ENCODE results near the gene FGD3. TPM values are rescaled to one million over a fixed set of nuclear protein-coding genes. Genes with fewer than 3 reads are reported as not detected.
A peak's percentile ranks its signal among the peaks of the same experiment; 100 is the strongest.

The FGD3 gene
- total and polyA plus RNA-seq, 2 of the 8 experiments (the other 6 are each of a cell fraction or from before 2014, with no cell fraction given), result 1.4 to 1.9 TPM

- Histone ChIP-seq H2BK12ac (ENCODE audit: low read depth, low read length) (no peak overlapping the region), H3K18ac (ENCODE audit: extremely low read depth, low read length) (no peak overlapping the region), H4K20me1 (replicated peaks in 1 of 2; ENCODE audit: control insufficient read depth in 1 of 2, insufficient read depth in 2 of 2, low read length in 2 of 2) (no peaks in the 10 kb centered on the region), H2AK5ac (ENCODE audit: low read depth, low read length) (no peak overlapping the region), H3K23me2 (ENCODE audit: low read depth, low read length) (no peaks in the 10 kb centered on the region), H3K4ac (replicated peaks; ENCODE audit: insufficient read length, low read depth, low read length) (no peak overlapping the region), H3K27ac (ENCODE audit: low read depth, low read length) (no peak overlapping the region), H2BK20ac (ENCODE audit: low read length) (no peak overlapping the region), H3K14ac (ENCODE audit: insufficient read length) (no peak overlapping the region), H3K79me2 (ENCODE audit: control insufficient read depth in 1 of 2, insufficient read depth in 2 of 2, low read length in 2 of 2) (no peaks in the 10 kb centered on the region), H2BK15ac (ENCODE audit: low read length) (no peak overlapping the region), H3K9me3 (ENCODE audit: insufficient read depth in 2 of 2, low read depth in 1 of 2, low read length in 1 of 2) (no peaks in the 10 kb centered on the region), H4K5ac (ENCODE audit: insufficient read length, low read depth, low read length) (no peak overlapping the region), H3K9ac (replicated peaks in 1 of 4; ENCODE audit: extremely low read depth in 1 of 4, low read depth in 3 of 4, low read length in 3 of 4) (no peak overlapping the region), H2AFZ (ENCODE audit: low read length) (no peak overlapping the region), H4K8ac (ENCODE audit: extremely low read depth, insufficient read depth, low read length) (peak overlapping the region; percentile 11), H3K79me1 (ENCODE audit: low read depth, low read length) (no peaks in the 10 kb centered on the region), H3K36me3 (ENCODE audit: control insufficient read depth in 2 of 4, insufficient read depth in 4 of 4, low read length in 3 of 4) (no peaks in the 10 kb centered on the region), H3K27me3 (replicated peaks in 1 of 4; ENCODE audit: control insufficient read depth in 3 of 4, extremely low read depth in 1 of 4, insufficient read depth in 3 of 4, low read length in 3 of 4) (no peaks in the 10 kb centered on the region), H2BK120ac (replicated peaks; ENCODE audit: low read depth, low read length) (no peak overlapping the region), H3K56ac (replicated peaks; ENCODE audit: insufficient read length, low read depth, low read length) (no peak overlapping the region), H4K91ac (replicated peaks; ENCODE audit: insufficient read length, low read length) (no peak overlapping the region), H3K4me3 (ENCODE audit: extremely low read depth in 1 of 4, insufficient read depth in 2 of 4, low read depth in 3 of 4, low read length in 4 of 4) (no peak overlapping the region), H3K23ac (ENCODE audit: insufficient read length) (no peak overlapping the region), H2BK5ac (ENCODE audit: low read depth, low read length) (no peak overlapping the region), H3K4me1 (replicated peaks in 1 of 4; ENCODE audit: control insufficient read depth in 3 of 4, insufficient read depth in 4 of 4, low read length in 3 of 4) (peaks cover 0 to 2% (median 0%) of the 10 kb centered on the region in 4 experiments; a peak in 1 of 7 replicates), H3K4me2 (ENCODE audit: insufficient read depth in 1 of 2, low read depth in 2 of 2, low read length in 2 of 2) (no peak overlapping the region)
- DNase-seq (ENCODE audit: low read depth in 1 of 2, low spot score in 2 of 2) (no peak), FAIRE-seq (no peak)
- TF ChIP-seq CEBPB (IDR thresholded peaks at IDR 0.05; ENCODE audit: low read depth, low read length) (no peak), HDAC6 (IDR thresholded peaks at IDR 0.05; ENCODE audit: low read depth, low read length) (no peak), MAX (IDR thresholded peaks at IDR 0.05) (no peak), EZH2 (IDR thresholded peaks at IDR 0.05; ENCODE audit: low read depth, low read length, severe bottlenecking) (no peak), CREB1 (IDR thresholded peaks at IDR 0.05) (no peak), SIN3A (conservative IDR thresholded peaks at IDR 0.05 in 1 of 2, IDR thresholded peaks at IDR 0.05 in 1 of 2; ENCODE audit: low read depth in 1 of 2, low read length in 2 of 2) (no peak), RAD21 (IDR thresholded peaks at IDR 0.05 in 1 of 2, conservative IDR thresholded peaks at IDR 0.05 in 1 of 2; ENCODE audit: low read depth in 2 of 2, low read length in 2 of 2) (no peak), RBBP5 (IDR thresholded peaks at IDR 0.05; ENCODE audit: borderline replicate concordance, low read depth, low read length) (no peak)
- ChIA-PET CTCF (ENCODE audit: partially characterized antibody) (interaction anchor here (0.7 to 1.1 kb wide), 2 partner anchors 9 to 28 kb away, joined by 3 to 4 read pairs; no protein-coding TSS in a partner anchor), POLR2A (ENCODE audit: partially characterized antibody) (interaction anchor here (0.6 to 1.1 kb wide), 2 partner anchors 12 to 550 kb away, joined by 3 read pairs; no protein-coding TSS in a partner anchor)
- 96% methylated on average over 12 of the region's 12 CpGs; no CpG with 5 or more reads in 1 of the 2 experiments for WGBS, 2 experiments (ENCODE audit: extremely low coverage in 1 of 2, insufficient coverage in 1 of 2, insufficient read length in 1 of 2, insufficient replicate concordance in 2 of 2, low coverage in 1 of 2, low lambda C conversion rate in 2 of 2, missing lambda C conversion rate in 1 of 2)
These were observed 128.9 kb downstream of the FGD3 start for GRCh38 chr9:93076101-93076791.

Measured in H1 (cell line).